ENCODE results near the gene DMXL1. TPM values are rescaled to one million over a fixed set of nuclear protein-coding genes. Genes with fewer than 3 reads are reported as not detected.
A peak's percentile ranks its signal among the peaks of the same experiment; 100 is the strongest.

Gene DMXL1
- total RNA-seq, 1 experiment from 2014 or later: 43.3 TPM

GRCh38 chr5:119267958-119268386 is 197.1 kb downstream of the DMXL1 start:
- H3K4me3 Mint-ChIP-seq (ENCODE audit: low read depth, unreplicated experiment): peak overlapping the region; percentile 83
- TSS peak; percentile 78 for BruUV-seq (replicated peaks)
- H3K27ac Mint-ChIP-seq (ENCODE audit: unreplicated experiment): peak overlapping the region; percentile 65
- TF ChIP-seq, protein P1, sequence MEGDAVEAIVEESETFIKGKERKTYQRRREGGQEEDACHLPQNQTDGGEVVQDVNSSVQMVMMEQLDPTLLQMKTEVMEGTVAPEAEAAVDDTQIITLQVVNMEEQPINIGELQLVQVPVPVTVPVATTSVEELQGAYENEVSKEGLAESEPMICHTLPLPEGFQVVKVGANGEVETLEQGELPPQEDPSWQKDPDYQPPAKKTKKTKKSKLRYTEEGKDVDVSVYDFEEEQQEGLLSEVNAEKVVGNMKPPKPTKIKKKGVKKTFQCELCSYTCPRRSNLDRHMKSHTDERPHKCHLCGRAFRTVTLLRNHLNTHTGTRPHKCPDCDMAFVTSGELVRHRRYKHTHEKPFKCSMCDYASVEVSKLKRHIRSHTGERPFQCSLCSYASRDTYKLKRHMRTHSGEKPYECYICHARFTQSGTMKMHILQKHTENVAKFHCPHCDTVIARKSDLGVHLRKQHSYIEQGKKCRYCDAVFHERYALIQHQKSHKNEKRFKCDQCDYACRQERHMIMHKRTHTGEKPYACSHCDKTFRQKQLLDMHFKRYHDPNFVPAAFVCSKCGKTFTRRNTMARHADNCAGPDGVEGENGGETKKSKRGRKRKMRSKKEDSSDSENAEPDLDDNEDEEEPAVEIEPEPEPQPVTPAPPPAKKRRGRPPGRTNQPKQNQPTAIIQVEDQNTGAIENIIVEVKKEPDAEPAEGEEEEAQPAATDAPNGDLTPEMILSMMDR (IDR thresholded peaks at IDR 0.05; ENCODE audit: unreplicated experiment): peak; percentile 56
- peaks cover 19% of the 10 kb centered on the region for H3K36me3 Mint-ChIP-seq (ENCODE audit: insufficient read depth, unreplicated experiment)
- no peaks in the 10 kb centered on the region for H3K27me3 Mint-ChIP-seq (ENCODE audit: unreplicated experiment)
- peaks cover 11% of the 10 kb centered on the region for H3K9me3 Mint-ChIP-seq (ENCODE audit: low read depth, unreplicated experiment)
- peak; percentile 93 for DNase-seq
- CTCF ChIA-PET: interaction anchor here (1.1 to 2.0 kb wide), 8 partner anchors 13 to 280 kb away, joined by 3 to 21 read pairs (median 5); partner anchors contain the start of genes DMXL1 and DTWD2
- H3K4me1 Mint-ChIP-seq (ENCODE audit: low read depth, unreplicated experiment): peaks cover 39% of the 10 kb centered on the region
- intact Hi-C loops (cut with micrococcal nuclease; ENCODE audit: unreplicated experiment): loop anchor here (1.0 to 5.0 kb wide), 3 partner anchors 19 to 136 kb away; no protein-coding TSS in a partner anchor

- peak overlapping the region; percentile 65 for H3K27ac Mint-ChIP-seq (ENCODE audit: unreplicated experiment)
- peaks cover 7% of the 10 kb centered on the region for H3K9me3 Mint-ChIP-seq (ENCODE audit: low read depth, unreplicated experiment)
- peak; percentile 99 for DNase-seq
- TF ChIP-seq, protein P1 (IDR thresholded peaks at IDR 0.05; ENCODE audit: unreplicated experiment): no peak
- H3K36me3 Mint-ChIP-seq (ENCODE audit: insufficient read depth, unreplicated experiment): peaks cover 19% of the 10 kb centered on the region
- intact Hi-C loops (cut with micrococcal nuclease; ENCODE audit: unreplicated experiment): loop anchor here (1.0 to 5.0 kb wide), 5 partner anchors 19 to 144 kb away; no protein-coding TSS in a partner anchor
- peaks cover 45% of the 10 kb centered on the region for H3K4me1 Mint-ChIP-seq (ENCODE audit: low read depth, unreplicated experiment)
- no peaks in the 10 kb centered on the region for H3K27me3 Mint-ChIP-seq (ENCODE audit: unreplicated experiment)
- no TSS peak for BruUV-seq (replicated peaks)
- CTCF ChIA-PET: interaction anchor here (1.1 to 2.0 kb wide), 8 partner anchors 12 to 280 kb away, joined by 3 to 21 read pairs (median 5); partner anchors contain the start of genes DMXL1 and DTWD2
- H3K4me3 Mint-ChIP-seq (ENCODE audit: low read depth, unreplicated experiment): peak overlapping the region; percentile 83
Measured at GRCh38 chr5:119268387-119269060, 197.6 kb downstream of the DMXL1 start.

DNA sequence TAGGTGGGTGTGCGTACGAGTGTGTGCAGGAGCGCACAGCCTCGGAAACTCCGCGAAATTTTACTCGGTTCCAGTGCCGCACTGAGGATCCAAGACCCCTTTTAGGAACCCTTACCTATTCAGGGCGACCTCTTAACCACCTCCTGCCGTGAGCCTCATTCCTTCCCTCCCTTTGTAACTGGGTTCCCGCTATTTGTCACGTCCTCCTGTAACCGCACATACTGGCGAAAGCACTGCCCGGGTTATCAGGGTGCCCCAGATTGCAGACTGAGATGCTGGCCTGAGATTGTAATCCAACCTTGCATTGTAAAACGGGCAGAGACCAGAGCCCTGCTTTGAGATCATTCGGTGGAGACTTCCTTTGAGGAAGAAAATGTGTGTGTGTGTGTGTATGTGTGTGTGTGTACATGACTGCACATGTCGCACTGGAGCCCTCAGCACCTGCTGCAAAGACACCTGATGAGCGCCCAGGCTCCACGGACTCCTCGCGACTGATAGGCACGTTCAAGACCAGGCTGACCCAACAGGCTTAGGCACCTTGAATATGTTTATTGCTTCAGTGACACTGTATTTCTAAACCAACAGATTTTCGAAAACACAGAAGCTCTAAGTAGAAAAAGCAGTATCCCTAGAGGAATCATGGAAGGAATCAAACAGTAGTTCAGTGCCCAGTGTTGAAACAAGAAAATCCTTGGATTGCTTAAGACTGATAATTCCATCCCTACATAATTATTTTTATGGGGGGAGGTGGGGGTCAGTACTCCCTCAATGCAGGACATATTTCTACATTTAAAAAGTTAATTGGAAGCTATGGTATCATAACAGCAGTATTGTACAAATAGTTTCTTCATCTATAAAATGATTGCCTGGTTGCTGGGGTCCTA is 198.4 kb downstream of the DMXL1 start:
- H3K4me1 Mint-ChIP-seq (ENCODE audit: low read depth, unreplicated experiment): peaks cover 53% of the 10 kb centered on the region
- CTCF ChIA-PET: interaction anchor here (0.5 to 2.0 kb wide), 5 partner anchors 30 to 419 kb away, joined by 3 to 21 read pairs (median 4); partner anchors contain the start of gene DMXL1
- peaks cover 22% of the 10 kb centered on the region for H3K36me3 Mint-ChIP-seq (ENCODE audit: insufficient read depth, unreplicated experiment)
- H3K27ac Mint-ChIP-seq (ENCODE audit: unreplicated experiment): peak overlapping the region; percentile 65
- peak; percentile 51 for DNase-seq
- H3K27me3 Mint-ChIP-seq (ENCODE audit: unreplicated experiment): no peaks in the 10 kb centered on the region
- BruUV-seq (replicated peaks): TSS peak; percentile 65
- H3K9me3 Mint-ChIP-seq (ENCODE audit: low read depth, unreplicated experiment): peaks cover 4% of the 10 kb centered on the region
- H3K4me3 Mint-ChIP-seq (ENCODE audit: low read depth, unreplicated experiment): peak overlapping the region; percentile 83
- TF ChIP-seq, protein P1 (IDR thresholded peaks at IDR 0.05; ENCODE audit: unreplicated experiment): no peak
- intact Hi-C loops (cut with micrococcal nuclease; ENCODE audit: unreplicated experiment): loop anchor here (1.0 to 5.0 kb wide), 4 partner anchors 34 to 143 kb away; no protein-coding TSS in a partner anchor

DNA sequence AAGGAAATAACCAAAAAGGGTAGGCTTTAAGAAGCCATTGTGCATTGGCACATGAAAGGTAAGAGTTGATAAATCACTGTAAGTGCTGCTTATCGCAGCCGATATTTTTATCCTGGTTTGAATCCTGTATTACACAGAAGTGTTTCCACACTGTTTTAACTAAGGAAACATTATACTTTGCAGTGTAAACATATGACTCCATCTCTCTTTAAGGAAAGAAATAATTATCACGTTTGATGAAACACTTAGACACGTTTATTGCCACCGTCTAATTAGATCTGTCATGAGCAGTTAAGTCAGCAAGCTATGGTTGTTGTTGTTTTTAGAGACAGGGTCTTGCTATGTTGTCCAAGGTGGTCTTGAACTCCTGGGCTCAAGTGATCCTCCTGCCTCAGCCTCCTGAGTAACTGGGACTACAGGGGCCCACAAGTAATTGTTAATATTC is 199.3 kb downstream of the DMXL1 start:
- BruUV-seq (replicated peaks): no TSS peak
- Mint-ChIP-seq H3K4me1 (ENCODE audit: low read depth, unreplicated experiment) (peaks cover 61% of the 10 kb centered on the region), H3K9me3 (ENCODE audit: low read depth, unreplicated experiment) (peaks cover 4% of the 10 kb centered on the region), H3K4me3 (ENCODE audit: low read depth, unreplicated experiment) (peak overlapping the region; percentile 83), H3K27me3 (ENCODE audit: unreplicated experiment) (no peaks in the 10 kb centered on the region), H3K27ac (ENCODE audit: unreplicated experiment) (no peak overlapping the region), H3K36me3 (ENCODE audit: insufficient read depth, unreplicated experiment) (peaks cover 25% of the 10 kb centered on the region)
- intact Hi-C loops (cut with micrococcal nuclease; ENCODE audit: unreplicated experiment): no loop called here
- no peak for DNase-seq
- TF ChIP-seq, protein P1 (IDR thresholded peaks at IDR 0.05; ENCODE audit: unreplicated experiment): no peak
- CTCF ChIA-PET: interaction anchor here (0.5 kb wide), 1 partner anchor 420 kb away, joined by 3 read pairs; no protein-coding TSS in a partner anchor
